ENCODE results near the gene TNKS2.
"Not testable (repeated sequence)": the region's sequence is repeated elsewhere in the genome, so short reads cannot be mapped to it uniquely, and the experiment has no call there.

The TNKS2 gene

GRCh38 chr10:91797874-91798648, at the start of gene TNKS2:
Gene TNKS2, plus strand, starts transcription at chr10:91798426. Its CDS starts 265 bp downstream, at chr10:91798691.
- DNase-seq = peak; percentile 87

DNA sequence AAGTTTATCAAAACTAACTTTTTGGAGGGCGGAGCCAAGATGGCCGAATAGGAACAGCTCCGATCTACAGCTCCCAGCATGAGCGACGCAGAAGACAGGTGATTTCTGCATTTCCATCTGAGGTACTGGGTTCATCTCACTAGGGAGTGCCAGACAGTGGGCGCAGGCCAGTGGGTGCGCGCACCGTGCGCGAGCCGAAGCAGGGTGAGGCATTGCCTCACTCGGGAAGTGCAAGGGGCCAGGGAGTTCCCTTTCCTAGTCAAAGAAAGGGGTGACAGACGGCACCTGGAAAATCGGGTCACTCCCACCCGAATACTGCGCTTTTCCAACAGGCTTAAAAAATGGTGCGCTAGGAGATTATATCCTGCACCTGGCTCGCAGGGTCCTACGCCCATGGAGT, 48.6 kb upstream of the TNKS2 start:
- DNase-seq = not testable (repeated sequence)

DNA sequence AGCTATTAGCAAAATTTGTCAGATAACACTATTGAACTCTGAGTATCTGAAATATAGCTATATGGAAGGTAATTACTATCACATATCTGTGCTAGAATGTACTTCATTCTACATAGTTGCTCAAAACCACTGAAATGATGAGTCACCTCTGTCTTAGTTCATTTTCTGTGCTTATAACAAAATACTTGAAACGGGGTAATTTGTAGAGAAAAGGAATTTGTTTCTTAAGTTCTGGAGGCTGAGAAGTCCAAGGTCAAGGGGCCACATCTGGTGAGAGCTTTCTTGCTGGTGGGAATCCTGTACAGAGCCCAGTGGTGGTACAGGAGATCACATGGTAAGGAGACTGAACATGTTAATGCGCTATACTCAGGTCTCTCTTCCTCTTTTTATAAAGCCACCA, 41.9 kb upstream of the TNKS2 start:
- no peak for DNase-seq

- peak; percentile 38 for DNase-seq
Measured at GRCh38 chr10:91758303-91759146, 39.7 kb upstream of the TNKS2 start.

DNA sequence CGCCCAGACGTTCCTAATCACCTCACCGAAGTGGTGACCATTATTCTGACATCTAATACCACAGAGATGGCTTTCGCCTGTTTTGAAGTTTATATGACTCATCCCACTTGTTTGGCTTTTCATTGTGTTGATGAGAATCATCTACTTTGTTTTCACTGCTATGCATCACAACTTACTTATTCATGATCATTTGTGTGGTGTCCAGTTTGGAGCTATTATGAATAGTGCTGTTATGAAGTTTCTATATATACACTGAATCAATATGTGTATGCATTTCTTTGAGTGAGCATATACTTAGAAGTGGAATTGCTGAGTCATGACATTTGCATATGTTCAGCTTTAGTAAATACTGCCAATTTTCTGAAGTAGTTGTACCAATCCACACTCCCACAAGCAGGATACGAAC, 38.6 kb upstream of the TNKS2 start:
- DNase-seq = no peak

DNA sequence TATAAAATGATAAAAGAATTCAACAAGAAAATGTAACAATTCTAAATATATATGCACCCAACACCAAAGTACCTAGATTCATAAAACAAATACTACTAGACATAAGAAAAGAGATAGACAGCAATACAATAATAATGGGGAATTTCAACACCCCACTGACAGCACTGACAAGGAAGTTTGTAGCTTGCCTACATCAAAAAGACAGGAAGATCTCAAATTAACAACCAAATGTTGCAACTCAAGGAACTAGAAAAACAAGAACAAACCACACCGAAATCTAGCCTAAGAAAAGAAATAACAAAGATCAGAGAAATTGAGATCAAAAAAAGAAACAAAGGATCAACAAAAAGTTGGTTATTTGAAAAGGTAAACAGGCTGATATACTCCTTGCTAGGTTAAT, 36.5 kb upstream of the TNKS2 start:
- DNase-seq = no peak

- no peak for DNase-seq
Measured at GRCh38 chr10:91762878-91763277, 35.3 kb upstream of the TNKS2 start.

DNA sequence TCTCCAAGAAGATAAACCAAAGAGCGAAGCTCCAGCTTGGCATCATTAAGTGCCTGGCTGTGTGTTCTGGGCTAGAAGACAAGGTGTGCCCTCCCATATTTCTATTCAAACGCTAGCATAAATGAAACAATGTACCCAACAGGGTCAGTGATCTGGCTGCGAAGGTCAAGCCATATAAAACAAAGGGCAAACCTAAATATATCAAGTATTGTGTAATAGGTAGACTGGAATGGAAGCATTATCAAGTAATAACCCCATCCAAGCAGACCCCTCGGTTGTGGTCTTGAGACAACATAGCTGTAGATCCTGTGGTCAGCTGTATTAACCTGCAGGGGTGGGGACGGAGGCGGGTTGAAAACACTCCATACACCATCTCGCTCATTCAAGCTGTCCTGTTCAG, 31.6 kb upstream of the TNKS2 start:
- no peak for DNase-seq

GRCh38 chr10:91768123-91768522, 30.1 kb upstream of the TNKS2 start:
- DNase-seq = no peak

GRCh38 chr10:91771907-91772306, 26.3 kb upstream of the TNKS2 start:
- DNase-seq = no peak

DNA sequence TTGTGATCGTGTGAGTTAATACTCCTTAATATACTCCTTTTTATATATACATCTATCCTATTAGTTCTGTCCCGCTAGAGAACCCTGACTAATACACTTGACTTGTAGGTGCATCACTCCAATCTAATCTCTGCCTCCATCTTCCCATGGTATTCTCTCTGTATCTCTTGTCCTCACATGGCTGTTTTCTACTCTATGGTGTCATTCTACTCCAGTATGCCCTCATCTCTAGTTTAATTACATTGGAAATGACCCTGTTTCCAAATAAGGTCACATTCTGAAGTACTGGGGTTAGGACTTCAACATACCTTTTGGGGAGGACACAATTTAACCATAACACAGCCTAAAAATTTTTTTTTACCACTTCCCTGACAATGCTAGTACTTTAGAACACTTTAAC, 25.8 kb upstream of the TNKS2 start:
- no peak for DNase-seq

DNA sequence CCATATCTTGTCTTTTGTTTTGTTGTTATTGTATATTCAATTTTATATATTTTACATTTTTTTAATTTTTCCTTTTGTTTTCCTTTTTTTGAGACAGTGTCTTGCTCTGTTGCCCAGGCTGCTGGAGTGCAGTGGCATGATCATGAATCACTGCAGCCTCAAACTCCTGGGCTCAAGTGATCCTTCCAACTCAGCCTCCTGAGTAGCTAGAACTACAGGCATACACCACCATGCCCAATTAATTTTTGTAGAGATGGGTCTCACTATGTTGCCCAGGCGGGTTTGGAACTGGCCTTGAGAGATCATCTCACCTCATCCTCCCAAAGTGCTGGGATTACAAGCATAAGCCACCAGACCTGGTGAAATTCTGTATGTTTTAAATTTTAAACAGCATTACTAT, 25.4 kb upstream of the TNKS2 start:
- DNase-seq = no peak

GRCh38 chr10:91774571-91774970, 23.7 kb upstream of the TNKS2 start:
- DNase-seq = no peak

DNA sequence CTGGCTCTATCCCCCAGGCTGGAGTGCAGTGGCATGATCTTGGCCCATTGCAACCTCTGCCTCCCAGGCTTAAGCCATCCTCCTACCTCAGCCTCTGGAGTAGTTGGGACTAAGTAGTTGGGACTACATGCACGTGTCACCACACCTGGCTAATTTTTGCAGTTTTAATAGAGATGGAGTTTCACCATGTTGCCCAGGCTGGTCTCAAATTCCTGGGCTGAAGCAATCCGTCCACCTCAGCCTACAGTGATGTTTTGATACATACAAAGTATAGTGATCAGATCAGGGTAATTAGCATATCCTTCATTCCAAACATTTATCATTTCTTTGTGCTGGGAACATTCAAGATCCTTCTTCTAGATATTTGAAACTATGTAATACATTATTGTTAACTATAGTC, 22.5 kb upstream of the TNKS2 start:
- DNase-seq = no peak

- no peak for DNase-seq
Measured at GRCh38 chr10:91776266-91776665, 22.0 kb upstream of the TNKS2 start.

- DNase-seq = no peak
Measured at GRCh38 chr10:91778485-91778884, 19.7 kb upstream of the TNKS2 start.

DNA sequence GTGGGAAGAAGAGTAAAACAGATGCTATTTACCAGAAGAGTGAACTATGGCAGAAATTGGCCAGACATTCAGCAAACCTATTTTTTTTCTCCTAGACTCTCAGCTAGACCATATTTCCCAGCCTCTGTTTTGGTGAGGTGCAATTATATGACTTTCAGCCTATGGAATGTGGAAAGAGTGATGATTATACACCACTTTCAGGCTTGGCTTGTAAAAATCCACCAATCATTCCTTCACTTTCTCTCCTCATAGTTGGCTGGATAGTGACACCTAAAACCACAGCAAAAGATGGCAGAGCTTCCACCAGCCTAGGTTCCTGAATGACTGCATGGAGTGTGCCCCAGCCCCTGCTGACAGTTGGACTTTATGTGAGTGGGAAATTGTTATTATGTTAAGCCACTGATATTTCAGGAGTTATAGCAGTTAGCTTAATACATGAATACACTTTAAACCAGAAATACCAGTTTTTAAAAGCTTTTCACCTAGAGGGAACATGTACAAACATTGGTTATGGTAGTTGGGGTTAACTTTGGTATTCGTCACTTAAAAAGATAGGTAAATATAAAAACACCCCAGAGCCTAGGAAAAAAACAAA, 19.1 kb upstream of the TNKS2 start:
- no peak for DNase-seq

GRCh38 chr10:91782539-91782938, 15.7 kb upstream of the TNKS2 start:
- no peak for DNase-seq

DNA sequence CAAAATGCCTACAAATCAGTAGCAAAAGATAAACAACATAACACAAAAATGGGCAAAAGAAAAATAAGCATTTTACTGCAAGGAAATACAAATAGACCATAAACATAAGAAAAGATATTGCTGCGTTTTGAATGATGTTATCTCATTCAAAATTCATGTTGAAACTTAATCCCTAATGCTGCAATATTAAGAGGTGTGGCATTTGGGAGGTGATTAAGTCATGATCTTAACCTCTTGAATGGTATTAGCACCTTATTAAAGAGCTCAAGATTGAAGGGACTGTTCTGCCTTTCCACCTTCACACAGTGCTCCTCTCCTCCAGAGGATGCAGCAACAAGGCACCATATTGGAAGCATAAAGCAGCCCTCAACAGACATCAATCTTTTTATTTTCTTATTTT, 12.4 kb upstream of the TNKS2 start:
- DNase-seq = no peak

DNA sequence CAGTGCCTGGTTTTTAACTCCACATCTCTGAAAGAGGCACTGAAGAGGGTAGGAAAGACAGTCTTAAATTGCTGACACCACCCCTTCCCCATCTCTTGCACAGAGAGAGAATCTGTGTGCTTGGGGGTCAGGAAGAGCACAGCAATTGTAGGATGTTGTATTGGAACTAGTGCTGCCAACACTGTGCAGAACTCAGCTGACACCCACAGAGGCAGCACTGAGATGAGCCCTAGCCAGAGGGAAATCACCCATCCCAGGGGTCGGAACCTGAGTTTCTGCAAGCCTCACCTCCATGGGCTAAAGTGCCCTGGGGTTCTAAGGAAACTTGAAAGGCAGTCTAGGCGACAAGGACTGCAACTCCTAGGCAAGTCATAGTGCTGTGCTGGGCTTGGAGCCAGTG, 11.0 kb upstream of the TNKS2 start:
- DNase-seq = no peak

GRCh38 chr10:91787810-91788209, 10.4 kb upstream of the TNKS2 start:
- no peak for DNase-seq

- no peak for DNase-seq
Measured at GRCh38 chr10:91788527-91788926, 9.7 kb upstream of the TNKS2 start.

DNA sequence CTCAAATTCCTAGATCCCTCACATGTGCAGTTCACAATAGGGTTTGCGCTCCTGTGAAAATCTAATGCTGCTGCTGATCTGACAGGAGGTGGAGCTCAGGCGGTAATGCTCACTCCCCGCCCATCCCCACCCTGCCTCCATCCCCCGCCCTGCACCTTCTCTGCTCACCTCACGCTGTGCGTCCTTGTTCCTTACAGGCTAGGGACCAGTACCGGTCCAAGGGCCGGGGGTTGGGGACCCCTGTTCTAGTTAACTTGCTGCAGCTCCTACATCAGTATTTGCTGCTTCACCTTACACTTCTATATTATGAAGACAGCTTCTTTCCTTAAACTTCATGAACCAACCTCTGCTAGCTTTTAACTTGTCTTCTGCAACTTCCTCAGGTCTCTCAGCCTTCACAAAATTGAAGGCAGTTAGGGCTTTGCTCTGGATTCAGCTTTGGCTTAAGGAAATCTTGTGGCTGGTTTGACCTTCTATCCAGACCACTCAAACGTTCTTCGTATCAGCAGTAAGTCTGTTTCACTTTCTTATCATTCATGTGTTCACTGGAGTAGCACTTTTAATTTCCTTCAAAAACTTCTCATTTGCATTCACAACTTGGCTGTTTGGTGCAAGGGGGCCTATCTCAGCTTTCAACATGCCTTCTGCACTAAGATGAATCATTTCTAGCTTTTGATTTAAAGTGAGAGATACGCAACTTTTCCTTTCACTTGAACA, 1.7 kb upstream of the TNKS2 start:
- DNase-seq = no peak

Data from amniotic stem cell (primary cell).